Ishikawa (cell line): ENCODE results near the gene ZNF143.

Experiments used
- CEBPB ChIP-seq: IDR thresholded peaks from 2 replicates; pipeline ENCODE4 v1.6.1; 2012
- CREB1 ChIP-seq: IDR thresholded peaks from 2 replicates; pipeline ENCODE4 v1.6.1; 2012; ENCODE audit warnings: low read depth
- EGR1 ChIP-seq: IDR thresholded peaks from 2 replicates; pipeline ENCODE4 v1.6.1; 2012
- EP300 ChIP-seq: IDR thresholded peaks from 2 replicates; pipeline ENCODE4 v1.6.1; 2012; ENCODE audit warnings: borderline replicate concordance
- FOXM1 ChIP-seq: IDR thresholded peaks from 2 replicates; pipeline ENCODE4 v1.6.1; 2012; ENCODE audit warnings: low read depth, borderline replicate concordance
- MAX ChIP-seq: IDR thresholded peaks from 2 replicates; pipeline ENCODE4 v1.6.1; 2012
- NFIC ChIP-seq: IDR thresholded peaks from 2 replicates; pipeline ENCODE4 v1.6.1; 2012
- RAD21 ChIP-seq: IDR thresholded peaks from 2 replicates; pipeline ENCODE4 v1.6.1; 2012; ENCODE audit warnings: low read depth
- TAF1 ChIP-seq: IDR thresholded peaks from 2 replicates; pipeline ENCODE4 v1.6.1; 2012; ENCODE audit warnings: low read depth, mild to moderate bottlenecking
- TCF12 ChIP-seq: IDR thresholded peaks from 2 replicates; pipeline ENCODE4 v1.6.1; 2012; ENCODE audit warnings: low read depth
- TEAD4 ChIP-seq: IDR thresholded peaks from 2 replicates; pipeline ENCODE4 v1.6.1; 2012
- YY1 ChIP-seq: IDR thresholded peaks from 2 replicates; pipeline ENCODE4 v1.6.1; 2012; ENCODE audit warnings: low read depth
- ZBTB7A ChIP-seq: IDR thresholded peaks from 2 replicates; pipeline ENCODE4 v1.6.1; 2012; ENCODE audit warnings: low read depth
- TF ChIP-seq, protein P1 (sequence below): IDR thresholded peaks from 2 replicates; pipeline ENCODE4 v1.6.1; 2012; ENCODE audit warnings: low read depth, mild to moderate bottlenecking
- TF ChIP-seq, protein P2 (sequence below): IDR thresholded peaks from 2 replicates; pipeline ENCODE4 v1.6.1; 2012

ZNF143 gene

DNA sequence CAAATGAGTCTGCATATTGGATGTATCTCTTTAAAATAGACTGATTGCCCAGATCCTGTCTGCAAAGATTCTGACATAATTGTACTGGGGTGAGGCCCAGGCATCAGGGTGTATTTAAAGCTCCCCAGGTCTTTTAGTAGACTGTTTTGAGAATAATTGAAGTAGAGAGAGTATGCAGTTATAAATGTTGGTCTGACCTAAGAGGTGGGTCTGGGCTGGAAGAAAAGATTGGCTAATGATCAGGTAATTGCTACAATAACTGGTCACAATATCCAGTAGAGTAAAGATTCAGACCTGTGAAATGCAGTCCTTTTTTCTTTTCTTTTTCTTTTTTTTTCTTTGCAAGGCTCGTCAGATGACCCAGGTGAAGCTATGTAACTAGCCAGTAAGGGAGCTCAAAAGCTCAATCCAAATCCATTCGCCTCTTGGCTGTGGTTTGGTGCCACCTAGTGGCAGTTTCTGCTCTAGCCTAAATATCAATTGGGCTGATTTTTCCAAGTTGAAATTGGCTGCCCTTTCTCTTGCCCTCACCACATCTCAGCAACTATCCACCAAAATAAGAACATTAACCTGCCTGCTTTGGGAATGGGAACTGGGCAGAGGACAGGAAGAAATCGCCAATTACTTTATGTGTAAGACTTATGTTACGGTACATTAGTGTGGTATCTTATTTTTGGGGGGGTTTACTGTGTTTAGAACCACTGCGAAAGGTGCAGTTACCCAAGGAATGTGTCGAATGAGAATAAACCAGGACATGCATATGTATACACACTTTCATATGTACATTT is 45.9 kb downstream of the ZNF143 start:
- TF ChIP-seq NFIC (no peak), TAF1 (no peak), TCF12 (no peak), YY1 (no peak), CEBPB (no peak), MAX (no peak), RAD21 (peak; percentile 94)

- TF ChIP-seq EGR1, result no peak
- TF ChIP-seq ZBTB7A, result no peak
- no peak for TF ChIP-seq EP300
- TF ChIP-seq CREB1, result no peak
- TF ChIP-seq MAX, result no peak
- TF ChIP-seq, protein P1, sequence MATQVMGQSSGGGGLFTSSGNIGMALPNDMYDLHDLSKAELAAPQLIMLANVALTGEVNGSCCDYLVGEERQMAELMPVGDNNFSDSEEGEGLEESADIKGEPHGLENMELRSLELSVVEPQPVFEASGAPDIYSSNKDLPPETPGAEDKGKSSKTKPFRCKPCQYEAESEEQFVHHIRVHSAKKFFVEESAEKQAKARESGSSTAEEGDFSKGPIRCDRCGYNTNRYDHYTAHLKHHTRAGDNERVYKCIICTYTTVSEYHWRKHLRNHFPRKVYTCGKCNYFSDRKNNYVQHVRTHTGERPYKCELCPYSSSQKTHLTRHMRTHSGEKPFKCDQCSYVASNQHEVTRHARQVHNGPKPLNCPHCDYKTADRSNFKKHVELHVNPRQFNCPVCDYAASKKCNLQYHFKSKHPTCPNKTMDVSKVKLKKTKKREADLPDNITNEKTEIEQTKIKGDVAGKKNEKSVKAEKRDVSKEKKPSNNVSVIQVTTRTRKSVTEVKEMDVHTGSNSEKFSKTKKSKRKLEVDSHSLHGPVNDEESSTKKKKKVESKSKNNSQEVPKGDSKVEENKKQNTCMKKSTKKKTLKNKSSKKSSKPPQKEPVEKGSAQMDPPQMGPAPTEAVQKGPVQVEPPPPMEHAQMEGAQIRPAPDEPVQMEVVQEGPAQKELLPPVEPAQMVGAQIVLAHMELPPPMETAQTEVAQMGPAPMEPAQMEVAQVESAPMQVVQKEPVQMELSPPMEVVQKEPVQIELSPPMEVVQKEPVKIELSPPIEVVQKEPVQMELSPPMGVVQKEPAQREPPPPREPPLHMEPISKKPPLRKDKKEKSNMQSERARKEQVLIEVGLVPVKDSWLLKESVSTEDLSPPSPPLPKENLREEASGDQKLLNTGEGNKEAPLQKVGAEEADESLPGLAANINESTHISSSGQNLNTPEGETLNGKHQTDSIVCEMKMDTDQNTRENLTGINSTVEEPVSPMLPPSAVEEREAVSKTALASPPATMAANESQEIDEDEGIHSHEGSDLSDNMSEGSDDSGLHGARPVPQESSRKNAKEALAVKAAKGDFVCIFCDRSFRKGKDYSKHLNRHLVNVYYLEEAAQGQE, result no peak
- no peak for TF ChIP-seq CEBPB
- TF ChIP-seq TCF12, result no peak
- TF ChIP-seq TEAD4, result no peak
- no peak for TF ChIP-seq NFIC
- TF ChIP-seq, protein P2, sequence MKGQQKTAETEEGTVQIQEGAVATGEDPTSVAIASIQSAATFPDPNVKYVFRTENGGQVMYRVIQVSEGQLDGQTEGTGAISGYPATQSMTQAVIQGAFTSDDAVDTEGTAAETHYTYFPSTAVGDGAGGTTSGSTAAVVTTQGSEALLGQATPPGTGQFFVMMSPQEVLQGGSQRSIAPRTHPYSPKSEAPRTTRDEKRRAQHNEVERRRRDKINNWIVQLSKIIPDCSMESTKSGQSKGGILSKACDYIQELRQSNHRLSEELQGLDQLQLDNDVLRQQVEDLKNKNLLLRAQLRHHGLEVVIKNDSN, result no peak
- TF ChIP-seq RAD21, result no peak
- TF ChIP-seq YY1, result no peak
- TF ChIP-seq TAF1, result no peak
- TF ChIP-seq FOXM1, result no peak
Observed at GRCh38 chr11:9507277-9507580, 46.4 kb downstream of the ZNF143 start.

DNA sequence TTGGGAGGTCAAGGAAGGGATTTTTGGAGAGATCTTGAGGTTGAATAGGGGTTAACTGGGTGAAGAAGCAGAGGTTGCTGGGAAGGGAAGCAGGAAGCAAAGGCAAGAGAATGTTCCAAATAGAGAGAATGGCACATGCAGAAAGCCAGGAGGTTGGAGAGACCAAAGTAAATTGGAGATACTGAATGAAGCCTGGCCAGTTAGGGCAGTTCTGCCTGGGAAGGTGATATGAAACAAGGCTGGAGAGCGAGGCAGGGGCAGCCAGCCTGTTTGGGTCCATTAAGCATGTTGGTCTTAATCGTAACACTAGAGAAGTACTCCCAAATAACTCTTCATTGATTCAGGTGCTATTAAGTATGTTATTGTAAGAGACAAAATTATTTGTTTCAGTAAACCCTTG is 48.2 kb downstream of the ZNF143 start:
- TF ChIP-seq EP300 (no peak), MAX (no peak), RAD21 (no peak), ZBTB7A (no peak), EGR1 (no peak), TCF12 (no peak), TEAD4 (no peak)
- TF ChIP-seq, protein P1, result no peak

DNA sequence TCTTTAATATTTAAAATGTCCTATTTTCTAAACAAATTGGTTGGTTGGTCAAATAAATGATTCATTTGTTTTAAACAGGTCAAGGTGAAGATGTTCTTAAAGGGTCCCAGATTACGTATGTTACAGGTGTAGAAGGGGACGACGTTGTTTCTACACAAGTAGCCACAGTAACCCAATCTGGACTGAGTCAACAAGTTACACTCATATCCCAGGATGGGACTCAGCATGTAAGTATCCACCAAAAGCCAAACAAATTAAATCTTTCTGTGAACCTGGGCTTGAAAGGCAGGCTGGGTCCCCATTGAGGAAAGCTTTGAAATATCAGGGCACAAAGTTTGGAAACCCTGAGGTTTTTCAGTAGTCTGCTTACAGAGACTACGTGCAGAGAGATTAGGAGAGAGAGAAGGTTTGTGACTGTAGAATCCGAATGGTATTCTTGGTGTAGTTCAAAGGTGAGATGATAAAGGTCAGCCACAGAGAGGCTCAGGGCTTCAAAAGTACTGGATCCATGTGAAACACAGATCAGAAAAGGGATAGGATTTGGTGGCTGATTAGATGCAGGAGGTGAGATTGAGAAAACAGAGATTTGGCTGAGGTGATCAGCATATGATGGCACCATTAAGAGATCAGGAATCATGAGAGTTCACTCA is 51.7 kb downstream of the ZNF143 start:
- TF ChIP-seq EGR1 (no peak), MAX (no peak), CEBPB (no peak), TCF12 (no peak), ZBTB7A (no peak), TEAD4 (no peak), TAF1 (no peak), NFIC (no peak), FOXM1 (no peak), EP300 (no peak), CREB1 (no peak), YY1 (no peak)
- TF ChIP-seq, protein P1, result no peak
- TF ChIP-seq, protein P2, result no peak
